ENCODE results near the gene PDE6B. TPM values are rescaled to one million over a fixed set of nuclear protein-coding genes. Genes with fewer than 3 reads are reported as not detected.

Gene PDE6B
- polyA plus RNA-seq, 1 donor (not counting 4 experiments of a cell fraction or from before 2014, with no cell fraction given): not detected

DNA sequence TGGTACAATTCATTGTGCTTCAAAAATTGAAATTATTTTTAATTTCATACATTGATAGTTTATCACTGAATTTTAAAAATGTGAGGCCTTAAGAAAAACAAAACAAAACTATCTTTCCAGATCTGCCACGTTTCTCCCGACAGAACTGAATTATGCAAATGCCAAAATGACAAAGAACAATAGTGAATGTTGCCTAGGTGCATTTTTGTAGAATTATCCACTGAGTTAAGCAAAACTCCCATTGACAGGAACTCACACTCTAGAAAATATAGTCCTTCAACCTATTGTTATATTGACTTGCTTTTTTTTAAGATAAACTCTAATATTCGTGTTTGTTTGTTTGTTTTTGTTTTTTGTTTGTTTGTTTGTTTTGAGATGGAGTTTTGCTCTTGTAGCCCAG lies 86.7 kb downstream of the PDE6B start:
- H2AFZ ChIP-seq (ENCODE audit: control insufficient read depth, low read length): no peak overlapping the region
- no peaks in the 10 kb centered on the region for H3K9me3 ChIP-seq (ENCODE audit: control insufficient read depth, low read depth, low read length)
- no peak overlapping the region for H3K4me2 ChIP-seq (ENCODE audit: control insufficient read depth, extremely low read depth, insufficient read depth, low read depth, low read length)
- dilution Hi-C loops (cut with MboI; ENCODE audit: extremely low pct_ligation_motif_present, low sequenced_read_pairs): no loop called here
- peaks cover 5% of the 10 kb centered on the region for H3K4me1 ChIP-seq (ENCODE audit: control insufficient read depth, extremely low read depth, insufficient read depth, low read length)
- H3K4me3 ChIP-seq (ENCODE audit: control insufficient read depth in 2 of 3, extremely low read depth in 1 of 3, insufficient read depth in 2 of 3, low read depth in 1 of 3, low read length in 3 of 3): no peak overlapping the region
- H3K36me3 ChIP-seq (ENCODE audit: control insufficient read depth in 2 of 2, extremely low read depth in 1 of 2, insufficient read depth in 2 of 2, low read length in 2 of 2): peaks cover 5 to 12% of the 10 kb centered on the region in 2 experiments
- FAIRE-seq (no peak), DNase-seq (ENCODE audit: low read depth, low spot score) (no peak)
- no peak for TF ChIP-seq EZH2 (IDR thresholded peaks at IDR 0.05; ENCODE audit: low read length)
- TF ChIP-seq, protein P1, sequence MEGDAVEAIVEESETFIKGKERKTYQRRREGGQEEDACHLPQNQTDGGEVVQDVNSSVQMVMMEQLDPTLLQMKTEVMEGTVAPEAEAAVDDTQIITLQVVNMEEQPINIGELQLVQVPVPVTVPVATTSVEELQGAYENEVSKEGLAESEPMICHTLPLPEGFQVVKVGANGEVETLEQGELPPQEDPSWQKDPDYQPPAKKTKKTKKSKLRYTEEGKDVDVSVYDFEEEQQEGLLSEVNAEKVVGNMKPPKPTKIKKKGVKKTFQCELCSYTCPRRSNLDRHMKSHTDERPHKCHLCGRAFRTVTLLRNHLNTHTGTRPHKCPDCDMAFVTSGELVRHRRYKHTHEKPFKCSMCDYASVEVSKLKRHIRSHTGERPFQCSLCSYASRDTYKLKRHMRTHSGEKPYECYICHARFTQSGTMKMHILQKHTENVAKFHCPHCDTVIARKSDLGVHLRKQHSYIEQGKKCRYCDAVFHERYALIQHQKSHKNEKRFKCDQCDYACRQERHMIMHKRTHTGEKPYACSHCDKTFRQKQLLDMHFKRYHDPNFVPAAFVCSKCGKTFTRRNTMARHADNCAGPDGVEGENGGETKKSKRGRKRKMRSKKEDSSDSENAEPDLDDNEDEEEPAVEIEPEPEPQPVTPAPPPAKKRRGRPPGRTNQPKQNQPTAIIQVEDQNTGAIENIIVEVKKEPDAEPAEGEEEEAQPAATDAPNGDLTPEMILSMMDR (optimal IDR thresholded peaks at IDR 0.05 in 1 of 3, IDR thresholded peaks at IDR 0.05 in 1 of 3, conservative IDR thresholded peaks at IDR 0.05 in 1 of 3; ENCODE audit: extremely low read depth in 1 of 3, insufficient read depth in 2 of 3, low read length in 3 of 3): no peak
- H3K79me2 ChIP-seq (ENCODE audit: control insufficient read depth, insufficient read depth, low read length): peaks cover 76% of the 10 kb centered on the region
- no peak overlapping the region for H3K27ac ChIP-seq (ENCODE audit: control insufficient read depth, insufficient read depth, low read length)
- H3K27me3 ChIP-seq (ENCODE audit: control insufficient read depth, extremely low read depth, insufficient read depth, low read length): no peaks in the 10 kb centered on the region
- peaks cover 4% of the 10 kb centered on the region for H3K9me1 ChIP-seq (ENCODE audit: control insufficient read depth, extremely low read depth, insufficient read depth, low read length)
- peaks cover 4% of the 10 kb centered on the region for H4K20me1 ChIP-seq (ENCODE audit: control insufficient read depth, extremely low read depth, insufficient read depth, low read length)
- H3K9ac ChIP-seq (ENCODE audit: control insufficient read depth, extremely low read depth, insufficient read depth, low read length): no peak overlapping the region

DNA sequence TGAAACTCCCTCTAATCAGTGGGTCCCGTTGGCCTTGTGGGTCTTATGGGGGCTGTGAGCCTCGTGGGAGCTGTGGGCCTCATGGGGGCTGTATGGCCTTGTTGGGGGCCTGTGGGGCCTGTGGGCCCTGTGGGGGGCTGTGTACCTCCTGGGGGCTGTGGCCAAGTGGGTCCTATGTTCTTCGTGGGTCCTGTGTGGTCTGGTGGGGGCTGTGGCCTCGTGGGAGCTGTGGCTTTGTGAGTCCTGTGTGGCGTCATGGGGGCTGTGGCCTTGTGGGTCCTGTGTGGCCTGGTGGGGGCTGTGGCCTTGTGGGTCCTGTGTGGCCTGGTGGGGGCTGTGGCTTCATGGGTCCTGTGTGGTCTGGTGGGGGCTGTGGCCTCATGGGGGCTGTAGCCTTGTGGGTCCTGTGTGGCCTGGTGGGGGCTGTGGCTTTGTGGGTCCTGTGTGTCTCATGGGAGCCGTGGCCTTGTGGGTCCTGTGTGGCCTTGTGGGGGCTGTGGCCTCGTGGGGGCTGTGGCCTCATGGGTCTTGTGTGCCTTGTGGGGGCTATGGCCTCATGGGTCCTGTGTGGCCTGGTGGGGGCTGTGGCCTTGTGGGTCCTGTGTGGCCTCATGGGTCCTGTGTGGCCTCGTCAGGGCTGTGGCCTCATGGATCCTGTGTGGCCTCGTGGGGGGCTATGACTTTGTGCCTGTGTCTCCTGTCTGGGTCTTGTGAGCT lies 87.7 kb downstream of the PDE6B start:
- no peak for TF ChIP-seq EZH2 (IDR thresholded peaks at IDR 0.05; ENCODE audit: low read length)
- TF ChIP-seq, protein P1 (optimal IDR thresholded peaks at IDR 0.05 in 1 of 3, IDR thresholded peaks at IDR 0.05 in 1 of 3, conservative IDR thresholded peaks at IDR 0.05 in 1 of 3; ENCODE audit: extremely low read depth in 1 of 3, insufficient read depth in 2 of 3, low read length in 3 of 3): no peak
- Histone ChIP-seq H3K9me1 (ENCODE audit: control insufficient read depth, extremely low read depth, insufficient read depth, low read length) (peaks cover 4% of the 10 kb centered on the region), H3K4me2 (ENCODE audit: control insufficient read depth, extremely low read depth, insufficient read depth, low read depth, low read length) (no peak overlapping the region), H3K4me1 (ENCODE audit: control insufficient read depth, extremely low read depth, insufficient read depth, low read length) (peaks cover 2% of the 10 kb centered on the region), H4K20me1 (ENCODE audit: control insufficient read depth, extremely low read depth, insufficient read depth, low read length) (peaks cover 7% of the 10 kb centered on the region), H3K27ac (ENCODE audit: control insufficient read depth, insufficient read depth, low read length) (no peak overlapping the region), H3K27me3 (ENCODE audit: control insufficient read depth, extremely low read depth, insufficient read depth, low read length) (no peaks in the 10 kb centered on the region), H2AFZ (ENCODE audit: control insufficient read depth, low read length) (no peak overlapping the region), H3K4me3 (ENCODE audit: control insufficient read depth in 2 of 3, extremely low read depth in 1 of 3, insufficient read depth in 2 of 3, low read depth in 1 of 3, low read length in 3 of 3) (no peak overlapping the region), H3K9me3 (ENCODE audit: control insufficient read depth, low read depth, low read length) (no peaks in the 10 kb centered on the region), H3K36me3 (ENCODE audit: control insufficient read depth in 2 of 2, extremely low read depth in 1 of 2, insufficient read depth in 2 of 2, low read length in 2 of 2) (peaks cover 5 to 12% of the 10 kb centered on the region in 2 experiments), H3K9ac (ENCODE audit: control insufficient read depth, extremely low read depth, insufficient read depth, low read length) (no peak overlapping the region), H3K79me2 (ENCODE audit: control insufficient read depth, insufficient read depth, low read length) (peaks cover 81% of the 10 kb centered on the region)
- DNase-seq (ENCODE audit: low read depth, low spot score) (no peak), FAIRE-seq (no peak)
- dilution Hi-C loops (cut with MboI; ENCODE audit: extremely low pct_ligation_motif_present, low sequenced_read_pairs): no loop called here

Data from keratinocyte (primary cell).